ENCODE results near the gene SELENOK.
"Not testable (repeated sequence)": the region's sequence is repeated elsewhere in the genome, so short reads cannot be mapped to it uniquely, and the experiment has no call there.

SELENOK gene
- total RNA-seq: 19.5 to 59.3 (median 29.4) reads per million in 18 experiments

DNA sequence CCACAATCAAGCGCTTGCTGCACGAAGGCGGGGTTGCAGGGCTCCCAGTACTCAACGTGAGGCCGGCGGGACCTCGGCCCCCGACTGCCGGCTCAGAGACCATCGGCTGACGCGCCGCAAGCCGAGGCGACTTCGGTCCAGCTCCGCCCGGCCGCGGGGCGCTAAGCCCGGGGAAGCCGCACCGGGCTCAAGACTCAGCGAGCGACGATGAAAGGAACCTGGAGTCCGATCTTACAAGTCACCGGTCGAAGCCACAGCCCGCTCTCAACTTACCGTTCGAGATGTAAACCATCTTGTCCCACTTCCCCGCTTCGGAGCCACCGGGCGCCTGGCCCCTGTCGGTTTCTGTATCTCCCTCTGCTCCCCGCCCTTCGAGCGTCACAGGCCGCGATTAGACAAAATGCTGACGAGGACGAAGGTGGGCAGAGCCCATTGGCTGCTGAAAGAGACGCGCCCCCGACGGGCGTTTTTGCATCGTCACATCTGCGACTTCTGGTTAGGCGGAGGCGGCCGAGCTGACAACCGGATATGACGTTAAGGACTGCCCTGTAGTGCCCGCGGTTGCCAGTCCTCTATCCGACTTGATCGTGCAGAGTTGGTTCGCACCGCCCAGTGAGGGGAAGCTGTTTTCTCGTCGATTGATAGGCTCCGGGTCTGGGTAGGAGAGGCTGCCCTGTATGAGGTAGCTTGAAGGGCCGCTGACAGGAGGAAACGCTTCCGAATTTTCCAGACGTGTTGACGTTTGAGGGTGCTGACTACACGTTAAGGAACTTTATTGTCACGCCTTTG, at the start of gene SELENOK:
Gene SELENOK (minus strand): TSS at position 363 of the 789 bp plus-strand sequence.
- DNase-seq: peak; percentile 100

DNA sequence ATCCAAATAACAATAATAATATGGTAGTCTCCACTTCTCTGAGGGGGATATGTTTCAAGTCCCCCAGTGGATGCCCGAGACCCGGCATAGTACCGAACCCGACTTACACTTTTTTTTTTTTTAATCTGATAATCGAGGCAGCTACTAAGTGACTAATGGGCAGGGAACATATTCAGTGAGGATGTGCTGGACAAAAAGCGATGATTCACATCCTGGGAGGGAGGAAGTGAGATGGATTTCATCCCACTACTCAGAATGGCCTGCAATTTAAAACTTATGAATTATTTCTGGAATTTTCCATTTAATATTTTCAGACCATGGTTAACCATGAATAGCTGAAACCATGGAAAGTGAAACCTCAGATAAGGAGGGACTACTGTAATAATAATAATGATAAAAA, 49.5 kb upstream of the SELENOK start:
- DNase-seq: no peak

DNA sequence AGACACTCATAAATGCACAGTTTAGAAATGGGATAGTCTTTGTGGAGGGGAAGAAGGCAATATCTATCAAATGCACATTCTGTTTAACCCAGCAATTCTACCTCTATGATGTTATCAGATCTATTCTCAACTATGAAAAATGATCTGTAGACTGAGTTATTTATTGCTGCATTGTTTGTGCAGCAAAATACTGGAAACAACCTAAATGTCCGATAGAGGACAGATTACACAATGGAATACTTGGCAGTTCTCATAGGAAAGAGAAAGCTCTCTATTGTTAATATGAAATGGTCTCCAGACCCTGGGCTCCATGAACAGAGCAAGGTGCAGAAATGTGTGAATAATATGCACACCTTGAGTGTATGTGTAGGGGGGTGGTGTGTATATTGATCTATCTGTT, 49.0 kb upstream of the SELENOK start:
- no peak for DNase-seq

DNA sequence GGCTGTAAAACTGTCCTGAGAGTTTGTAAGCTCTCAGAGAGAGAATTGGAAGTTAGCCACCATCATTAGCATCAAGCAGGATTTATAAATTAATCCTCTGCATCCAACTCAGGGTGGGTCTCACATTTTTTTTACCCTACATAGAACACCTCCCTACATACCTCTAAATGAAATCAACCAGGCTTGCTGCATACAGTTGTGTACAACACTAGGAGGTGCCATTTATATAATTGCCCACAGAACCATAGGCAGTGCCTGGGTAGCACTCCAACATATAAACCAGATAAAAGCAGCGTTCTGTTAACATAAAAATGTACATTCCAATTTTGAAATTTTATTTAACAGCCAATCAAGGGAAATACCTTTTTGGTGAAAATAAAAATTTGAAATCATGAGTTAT, 48.2 kb upstream of the SELENOK start:
- DNase-seq: no peak

- DNase-seq: no peak
These were observed 47.5 kb upstream of the SELENOK start for GRCh38 chr3:53939086-53939582.

- peak; percentile 26 to 47 for DNase-seq
These were observed 47.0 kb upstream of the SELENOK start for GRCh38 chr3:53938645-53939044.

DNA sequence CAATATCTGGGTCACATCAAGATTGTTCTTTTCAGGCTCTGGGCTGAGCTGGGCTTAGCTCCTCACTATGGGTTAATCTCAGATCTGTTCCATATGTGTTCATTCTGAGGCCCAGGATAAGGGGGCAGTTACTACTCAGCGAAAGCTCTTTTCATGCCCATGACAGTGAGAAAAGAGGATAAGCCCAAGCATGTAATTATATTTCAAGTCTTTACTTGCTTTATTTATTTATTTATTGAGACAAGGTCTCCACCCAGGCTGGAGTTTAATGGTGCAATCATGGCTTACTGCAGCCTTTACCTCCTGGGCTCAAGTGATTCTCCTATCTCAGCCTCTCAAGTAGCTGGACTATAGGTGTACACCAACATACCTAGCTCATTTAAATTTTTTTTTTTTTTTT, 44.7 kb upstream of the SELENOK start:
- DNase-seq: no peak

GRCh38 chr3:53935283-53935901, 43.7 kb upstream of the SELENOK start:
- DNase-seq: no peak

DNA sequence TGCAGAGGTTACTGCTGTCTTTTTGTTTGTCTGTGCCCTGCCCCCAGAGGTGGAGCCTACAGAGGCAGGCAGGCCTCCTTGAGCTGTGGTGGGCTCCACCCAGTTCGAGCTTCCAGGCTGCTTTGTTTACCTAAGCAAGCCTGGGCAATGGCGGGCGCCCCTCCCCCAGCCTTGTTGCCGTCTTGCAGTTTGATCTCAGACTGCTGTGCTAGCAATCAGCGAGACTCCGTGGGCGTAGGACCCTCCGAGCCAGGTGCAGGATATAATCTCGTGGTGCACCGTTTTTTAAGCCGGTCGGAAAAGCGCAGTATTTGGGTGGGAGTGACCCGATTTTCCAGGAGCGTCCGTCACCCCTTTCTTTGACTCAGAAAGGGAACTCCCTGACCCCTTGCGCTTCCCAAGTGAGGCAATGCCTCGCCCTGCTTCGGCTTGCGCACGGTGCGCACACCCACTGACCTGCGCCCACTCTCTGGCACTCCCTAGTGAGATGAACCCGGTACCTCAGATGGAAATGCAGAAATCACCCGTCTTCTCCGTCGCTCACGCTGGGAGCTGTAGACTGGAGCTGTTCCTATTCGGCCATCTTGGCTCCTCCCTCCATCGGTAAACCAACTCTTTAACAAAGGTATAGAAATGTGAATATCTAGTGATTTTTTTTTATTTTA, 35.7 kb upstream of the SELENOK start:
- DNase-seq: not testable (repeated sequence)

DNA sequence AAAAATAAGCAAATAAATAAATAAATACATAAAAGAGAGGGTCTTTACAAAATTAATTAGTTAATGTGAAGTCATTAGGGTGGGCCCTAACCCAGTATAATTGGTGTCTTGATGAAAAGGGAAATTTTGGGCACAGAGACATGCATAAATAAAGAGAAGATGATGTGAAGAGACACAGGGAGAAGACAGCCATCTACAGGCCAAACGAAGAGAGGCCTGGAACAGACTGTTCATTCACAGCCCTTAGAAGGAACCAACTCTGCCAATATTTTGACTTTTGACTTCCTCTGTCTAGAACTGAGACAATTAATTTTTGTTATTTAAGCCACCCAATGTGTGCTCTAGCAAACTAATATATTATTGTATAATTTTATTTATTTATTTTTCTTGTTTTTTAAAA, 29.6 kb upstream of the SELENOK start:
- DNase-seq: peak; percentile 30 to 32

DNA sequence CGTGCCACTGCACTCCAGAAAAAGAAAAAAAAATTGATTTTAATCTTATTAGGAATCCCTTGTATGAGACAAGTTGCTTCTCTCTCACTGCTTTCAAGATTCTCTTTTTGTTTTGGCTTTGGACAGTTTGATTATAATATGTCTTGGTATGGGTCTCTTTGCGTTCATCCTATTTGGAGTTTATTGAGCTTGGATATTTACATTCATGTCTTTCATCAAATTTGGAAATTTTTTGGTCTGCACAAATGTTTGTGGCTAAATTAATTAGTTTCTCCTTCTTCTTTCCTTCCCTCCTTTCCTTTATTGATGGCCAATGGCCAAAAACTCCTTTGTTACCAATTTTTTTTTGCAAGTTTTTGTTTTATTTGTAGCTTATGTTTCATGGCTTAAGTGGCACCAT, 28.1 kb upstream of the SELENOK start:
- DNase-seq: no peak

DNA sequence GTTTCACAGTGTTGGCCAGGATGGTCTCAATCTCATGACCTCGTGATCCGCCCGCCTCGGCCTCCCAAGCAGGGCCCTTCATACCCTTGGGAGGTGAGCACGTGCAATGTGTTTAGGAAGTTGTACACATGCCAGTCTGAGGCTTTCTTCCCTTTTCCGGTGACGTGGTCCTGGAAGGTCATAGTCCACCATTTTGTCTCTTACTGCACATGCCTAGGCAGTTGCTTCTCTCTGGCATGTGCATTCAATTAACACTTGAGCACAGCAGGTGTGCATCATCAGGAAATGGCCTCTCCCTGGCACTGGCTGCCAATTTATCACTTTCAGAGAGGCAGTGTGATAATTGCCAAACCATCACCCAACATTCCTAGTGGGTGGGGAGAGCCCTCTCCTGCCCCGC, 21.7 kb upstream of the SELENOK start:
- DNase-seq: no peak

DNA sequence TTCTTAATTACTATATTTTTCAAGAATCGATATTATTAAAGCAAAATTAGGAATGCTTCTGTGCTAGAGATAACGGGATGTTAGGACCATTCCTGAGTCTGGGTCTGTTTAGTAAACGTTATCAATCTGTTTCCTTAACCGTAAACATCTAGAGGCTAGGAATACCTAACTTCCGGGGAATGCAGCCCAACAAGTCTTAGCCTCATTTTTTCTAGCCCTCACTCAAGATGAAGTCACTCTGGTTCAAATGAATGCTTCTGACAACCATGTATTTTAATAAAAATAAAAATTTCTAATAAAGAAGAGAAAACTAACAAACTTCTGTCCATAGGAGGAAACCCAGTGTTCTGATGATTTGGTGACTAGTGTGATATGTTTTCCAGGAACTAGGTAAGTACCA, 11.1 kb upstream of the SELENOK start:
- no peak for DNase-seq

DNA sequence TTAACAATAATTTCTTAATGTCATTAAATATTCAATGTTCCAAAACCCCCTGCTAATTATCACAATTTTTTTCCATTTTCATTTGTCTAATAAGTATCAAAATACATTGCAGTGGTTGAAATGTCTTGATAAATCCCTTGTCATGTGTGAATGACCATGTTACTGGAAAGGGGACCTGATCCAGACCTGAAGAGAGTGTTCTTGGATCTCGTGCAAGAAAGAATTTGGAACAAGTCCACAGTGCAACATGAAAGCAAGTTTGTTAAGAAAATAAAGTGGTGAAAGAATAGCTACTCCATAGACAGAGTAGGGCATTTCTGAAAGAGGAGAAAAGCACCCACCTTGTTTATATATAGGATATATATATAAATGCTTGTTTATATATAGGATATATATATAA, 10.4 kb upstream of the SELENOK start:
- DNase-seq: no peak

GRCh38 chr3:53900666-53901331, 9.1 kb upstream of the SELENOK start:
- no peak for DNase-seq

GRCh38 chr3:53899750-53900149, 8.1 kb upstream of the SELENOK start:
- DNase-seq: no peak

DNA sequence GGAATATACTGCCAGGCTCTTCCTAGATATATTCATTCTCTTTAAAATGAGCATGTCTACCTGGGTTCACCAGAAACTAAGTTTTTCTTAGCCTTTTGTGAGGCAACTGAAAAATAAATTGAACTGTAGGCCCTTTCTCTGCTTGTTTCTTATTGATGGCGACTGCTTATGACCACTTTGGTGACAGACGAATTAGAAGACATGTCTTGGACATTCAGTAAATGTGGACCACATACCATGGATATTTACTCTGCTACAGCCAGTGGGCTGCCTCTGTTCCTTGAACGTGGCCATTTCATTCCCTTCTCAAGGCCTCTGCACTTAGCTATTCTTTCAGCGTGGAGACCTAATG, 603 bp upstream of the SELENOK start:
- DNase-seq: no peak

DNA sequence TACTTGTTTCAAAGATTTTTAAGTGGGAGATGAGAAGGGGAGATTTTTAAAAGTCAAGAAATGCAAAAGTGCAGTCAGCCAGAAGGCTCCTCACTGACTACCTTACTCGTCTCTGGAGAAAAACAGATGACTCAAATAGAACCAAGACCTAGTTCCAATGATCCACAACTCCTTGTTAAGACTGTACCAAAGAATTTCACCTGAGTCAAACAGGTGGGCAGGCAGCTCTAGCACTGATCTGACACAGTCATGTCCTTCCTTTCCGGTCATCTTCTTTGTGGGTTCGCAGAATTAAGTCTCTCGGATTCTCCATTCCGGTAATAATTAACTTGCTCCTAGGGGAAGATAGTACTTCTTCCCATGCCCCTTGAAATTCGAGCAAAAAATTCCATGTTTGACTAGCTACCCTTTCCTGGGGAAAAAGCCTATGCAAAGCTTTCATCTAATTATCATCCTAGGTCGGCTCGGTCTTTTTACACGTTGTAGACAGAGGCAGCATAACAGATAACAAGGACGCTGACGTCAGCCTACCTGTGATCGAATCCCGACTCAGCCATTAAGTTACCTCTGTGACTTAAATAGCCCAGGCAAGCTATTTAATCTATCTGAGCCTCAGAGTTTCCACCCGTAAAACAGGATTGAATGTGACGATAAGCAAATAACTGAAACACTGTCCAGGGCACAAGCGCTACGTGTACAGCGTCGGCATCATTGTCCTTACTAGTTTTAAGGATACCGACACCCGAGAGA, 758 bp downstream of the SELENOK start:
- DNase-seq: peak in 1 of 2 donors; percentile 14

DNA sequence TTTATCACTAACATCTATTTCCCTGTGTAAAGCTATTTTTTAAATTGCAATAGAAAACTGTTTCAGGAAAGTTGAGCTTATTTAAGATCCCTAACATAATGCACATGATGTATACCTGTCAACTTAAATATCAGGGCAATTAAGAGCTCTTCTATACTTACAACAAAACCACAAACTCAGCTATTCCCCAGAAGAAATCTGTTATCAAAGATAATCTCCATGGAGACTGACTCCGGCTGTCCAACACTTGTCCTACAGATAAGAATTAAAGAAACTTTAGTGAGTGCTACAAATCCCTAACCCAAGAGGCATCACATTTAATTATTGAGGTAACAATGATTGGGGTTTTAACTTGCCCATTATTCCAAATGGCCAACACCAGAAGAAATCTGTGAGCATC, 3.4 kb downstream of the SELENOK start:
- DNase-seq: no peak

DNA sequence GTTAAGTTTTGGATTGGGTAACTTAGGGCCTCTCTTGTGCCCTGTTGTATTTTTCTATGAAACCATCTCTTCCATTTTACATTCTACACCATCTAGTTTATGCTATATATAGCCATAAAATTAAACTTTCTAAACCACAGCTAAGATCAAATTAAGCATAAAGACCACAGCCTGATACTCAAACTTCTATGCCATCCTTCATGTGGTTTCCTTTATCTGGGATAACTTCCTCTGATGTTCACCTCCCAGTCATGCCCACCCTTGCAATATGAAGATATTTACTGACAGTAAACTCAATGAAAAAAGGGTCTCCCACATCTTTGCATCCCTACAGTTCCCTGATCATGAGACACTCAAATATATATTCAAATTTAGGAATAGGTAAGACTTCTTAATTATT, 4.2 kb downstream of the SELENOK start:
- no peak for DNase-seq

- DNase-seq: peak in 1 of 2 donors; percentile 39
These were observed 6.4 kb downstream of the SELENOK start for GRCh38 chr3:53885239-53885638.

GRCh38 chr3:53884623-53885022, 7.0 kb downstream of the SELENOK start:
- no peak for DNase-seq

Data from inflammatory macrophage (primary cell).